ENCODE data around the gene EID2.

EID2 gene

DNA sequence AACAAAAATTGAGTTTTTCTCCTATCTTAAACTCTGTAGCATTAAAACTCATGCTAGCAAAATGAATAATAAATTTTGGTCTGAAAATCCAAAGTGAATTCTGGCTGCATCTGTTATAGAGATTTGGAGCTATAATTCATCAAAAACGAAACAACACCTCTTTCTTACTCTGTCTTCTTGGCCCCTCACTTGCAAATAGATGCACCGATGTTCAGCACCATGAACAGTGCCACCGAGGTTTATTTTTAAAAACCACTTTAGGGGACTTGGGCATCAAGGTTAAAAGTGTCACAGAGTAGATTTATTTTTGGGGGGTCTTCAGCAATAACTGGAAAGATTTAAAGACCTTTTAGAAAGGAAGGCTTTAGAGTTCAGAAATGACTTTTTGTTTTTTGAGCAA, 26.1 kb upstream of the EID2 start:
- DNase-seq (ENCODE audit: low spot score), result no peak
- no peak for TF ChIP-seq CTCF (IDR thresholded peaks at IDR 0.05)
- Histone ChIP-seq H3K4me3 (no peak overlapping the region), H3K27ac (no peak overlapping the region)

GRCh38 chr19:39563408-39563807, 23.4 kb upstream of the EID2 start:
- Histone ChIP-seq H3K27ac (no peak overlapping the region), H3K4me3 (no peak overlapping the region)
- DNase-seq (ENCODE audit: low spot score), result no peak
- TF ChIP-seq CTCF (IDR thresholded peaks at IDR 0.05), result no peak

GRCh38 chr19:39558624-39559117, 18.7 kb upstream of the EID2 start:
- no peak overlapping the region for H3K27ac ChIP-seq

GRCh38 chr19:39557811-39558623, 18.1 kb upstream of the EID2 start:
- peak overlapping the region; percentile 13 for H3K4me3 ChIP-seq
- DNase-seq (ENCODE audit: low spot score), result no peak
- no peak for TF ChIP-seq CTCF (IDR thresholded peaks at IDR 0.05)
- no peak overlapping the region for H3K27ac ChIP-seq

More at GRCh38 chr19:39558624-39559117, 18.7 kb upstream of the EID2 start:
- TF ChIP-seq CTCF (IDR thresholded peaks at IDR 0.05), result no peak
- H3K4me3 ChIP-seq, result no peak overlapping the region
- no peak for DNase-seq (ENCODE audit: low spot score)

DNA sequence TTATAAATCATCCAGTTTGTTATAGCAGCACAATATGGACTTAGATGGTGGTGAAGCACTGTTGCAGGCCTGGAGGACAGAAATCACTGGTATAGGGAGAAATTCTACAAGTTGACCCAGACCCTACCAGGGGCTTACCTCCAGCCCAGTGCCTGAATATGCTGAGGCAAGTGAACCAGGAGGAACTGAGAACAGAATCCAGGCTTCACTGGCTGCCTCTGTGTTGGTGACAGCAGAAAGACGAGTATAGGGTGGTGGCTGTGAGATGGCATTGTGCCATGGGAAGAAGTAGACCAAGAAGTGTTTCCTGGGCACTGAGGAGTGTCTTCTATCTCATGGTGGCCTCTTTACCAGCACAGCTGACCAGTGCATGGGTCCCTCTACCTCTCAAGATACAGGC, 15.9 kb upstream of the EID2 start:
- no peak for DNase-seq (ENCODE audit: low spot score)
- TF ChIP-seq CTCF (IDR thresholded peaks at IDR 0.05), result no peak
- Histone ChIP-seq H3K4me3 (no peak overlapping the region), H3K27ac (no peak overlapping the region)

DNA sequence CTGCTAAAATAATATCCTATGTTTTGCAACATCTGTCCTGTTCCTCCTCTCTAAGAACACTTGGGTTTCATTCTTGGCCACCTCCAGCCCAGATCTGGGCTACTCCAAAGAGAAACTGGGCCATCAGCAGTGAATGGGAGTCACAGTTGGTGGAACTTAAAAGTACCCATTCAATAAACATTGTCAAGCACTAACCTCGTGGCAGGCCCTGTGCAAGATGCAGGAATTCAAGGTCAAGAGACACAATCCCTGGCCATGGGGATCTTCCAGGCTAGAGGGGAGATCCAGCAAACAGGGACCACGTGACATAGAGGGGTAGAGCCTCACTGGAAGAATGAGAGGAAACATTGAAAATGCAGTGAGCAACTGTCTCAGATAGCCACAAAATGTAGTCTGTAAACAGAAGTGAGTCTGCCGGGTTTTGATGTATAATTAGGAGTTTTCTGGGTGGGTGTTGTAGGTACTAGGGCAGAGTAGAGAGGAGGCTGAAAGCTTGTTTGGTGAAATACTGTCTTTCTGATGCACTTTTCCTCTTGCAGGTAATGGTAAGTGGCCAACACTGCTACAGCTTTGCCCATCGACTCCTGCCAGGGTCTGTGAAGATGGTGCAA, 14.8 kb upstream of the EID2 start:
- H3K27ac ChIP-seq, result no peak overlapping the region
- no peak for DNase-seq (ENCODE audit: low spot score)
- TF ChIP-seq CTCF (IDR thresholded peaks at IDR 0.05), result no peak
- H3K4me3 ChIP-seq, result no peak overlapping the region

Measured in coronary artery (tissue), 2 donors.